ENCODE measurements around the gene EMC1.

The EMC1 gene

GRCh38 chr1:19196331-19196730, 55.0 kb downstream of the EMC1 start:
- Histone ChIP-seq H3K27me3 (ENCODE audit: control insufficient read depth, low read length) (no peaks in the 10 kb centered on the region), H3K9me2 (replicated peaks; ENCODE audit: control insufficient read depth, low read length) (no peaks in the 10 kb centered on the region), H3F3A (ENCODE audit: control insufficient read depth, insufficient read depth) (no peaks in the 10 kb centered on the region), H4K20me1 (ENCODE audit: control insufficient read depth, insufficient read depth, low read depth, low read length) (peaks cover 2% of the 10 kb centered on the region; the same call in 1 of the 2 replicates), H3K27ac (ENCODE audit: low read depth, low read length) (no peak overlapping the region), H3K9me3 (ENCODE audit: control insufficient read depth, insufficient read depth, low read length) (no peaks in the 10 kb centered on the region), H3K4me2 (ENCODE audit: low read length) (no peak overlapping the region), H3K36me3 (ENCODE audit: control insufficient read depth, low read length) (peaks cover 88% of the 10 kb centered on the region), H3K4me3 (ENCODE audit: low read length) (no peak overlapping the region), H3K4me1 (ENCODE audit: control insufficient read depth, low read length) (no peaks in the 10 kb centered on the region), H3K79me2 (ENCODE audit: control insufficient read depth, low read length) (peaks cover 16% of the 10 kb centered on the region)
- TF ChIP-seq EZH2phosphoT487 (IDR thresholded peaks at IDR 0.05; ENCODE audit: borderline replicate concordance, low read length) (no peak), CTCF (IDR thresholded peaks at IDR 0.05; ENCODE audit: low read depth, low read length, poor library complexity, severe bottlenecking) (no peak)

GRCh38 chr1:19193004-19193403, 58.3 kb downstream of the EMC1 start:
- H3K4me2 ChIP-seq (ENCODE audit: low read length): no peak overlapping the region

GRCh38 chr1:19191811-19192210, 59.5 kb downstream of the EMC1 start:
- Histone ChIP-seq H3K36me3 (ENCODE audit: control insufficient read depth, low read length) (peaks cover 80% of the 10 kb centered on the region), H4K20me1 (ENCODE audit: control insufficient read depth, insufficient read depth, low read depth, low read length) (no peaks in the 10 kb centered on the region), H3K79me2 (ENCODE audit: control insufficient read depth, low read length) (no peaks in the 10 kb centered on the region; the same call in 1 of the 2 replicates), H3F3A (ENCODE audit: control insufficient read depth, insufficient read depth) (no peaks in the 10 kb centered on the region), H3K4me1 (ENCODE audit: control insufficient read depth, low read length) (no peaks in the 10 kb centered on the region), H3K4me2 (ENCODE audit: low read length) (no peak overlapping the region), H3K27me3 (ENCODE audit: control insufficient read depth, low read length) (no peaks in the 10 kb centered on the region), H3K9me3 (ENCODE audit: control insufficient read depth, insufficient read depth, low read length) (no peaks in the 10 kb centered on the region), H3K4me3 (ENCODE audit: low read length) (no peak overlapping the region), H3K27ac (ENCODE audit: low read depth, low read length) (no peak overlapping the region), H3K9me2 (replicated peaks; ENCODE audit: control insufficient read depth, low read length) (no peaks in the 10 kb centered on the region)
- no peak for TF ChIP-seq CTCF (IDR thresholded peaks at IDR 0.05; ENCODE audit: low read depth, low read length, poor library complexity, severe bottlenecking)
- TF ChIP-seq EZH2phosphoT487 (IDR thresholded peaks at IDR 0.05; ENCODE audit: borderline replicate concordance, low read length): no peak

More at GRCh38 chr1:19193004-19193403, 58.3 kb downstream of the EMC1 start:
- H3K9me3 ChIP-seq (ENCODE audit: control insufficient read depth, insufficient read depth, low read length): no peaks in the 10 kb centered on the region
- no peaks in the 10 kb centered on the region; the same call in 1 of the 2 replicates for H3K79me2 ChIP-seq (ENCODE audit: control insufficient read depth, low read length)
- H3K36me3 ChIP-seq (ENCODE audit: control insufficient read depth, low read length): peaks cover 83% of the 10 kb centered on the region
- H4K20me1 ChIP-seq (ENCODE audit: control insufficient read depth, insufficient read depth, low read depth, low read length): no peaks in the 10 kb centered on the region
- TF ChIP-seq EZH2phosphoT487 (IDR thresholded peaks at IDR 0.05; ENCODE audit: borderline replicate concordance, low read length) (no peak), CTCF (IDR thresholded peaks at IDR 0.05; ENCODE audit: low read depth, low read length, poor library complexity, severe bottlenecking) (no peak)
- H3F3A ChIP-seq (ENCODE audit: control insufficient read depth, insufficient read depth): no peaks in the 10 kb centered on the region
- H3K4me3 ChIP-seq (ENCODE audit: low read length): no peak overlapping the region
- H3K27me3 ChIP-seq (ENCODE audit: control insufficient read depth, low read length): no peaks in the 10 kb centered on the region
- H3K4me1 ChIP-seq (ENCODE audit: control insufficient read depth, low read length): no peaks in the 10 kb centered on the region
- H3K9me2 ChIP-seq (replicated peaks; ENCODE audit: control insufficient read depth, low read length): no peaks in the 10 kb centered on the region
- no peak overlapping the region for H3K27ac ChIP-seq (ENCODE audit: low read depth, low read length)

Data from DOHH2 (cell line).